Stimulated activated CD4-positive, alpha-beta T cell treated with anti-CD3 and anti-CD28 coated beads, Interleukin-1b, Interleukin-23, amount 100 ng/mL, for 48 hours (primary cell): ENCODE measurements around the gene CYP1A1.
"Not testable (repeated sequence)": the region's sequence is repeated elsewhere in the genome, so short reads cannot be mapped to it uniquely, and the experiment has no call there.

ENCODE experiments used
- DNase-seq: peaks from one replicate; pipeline ENCODE4 v3.0.0-alpha.2; 2020

The CYP1A1 gene

GRCh38 chr15:74733269-74733668 lies 7.9 kb upstream of the CYP1A1 start:
- no peak for DNase-seq

- no peak for DNase-seq
Measured at GRCh38 chr15:74732846-74733245, 7.5 kb upstream of the CYP1A1 start.

- no peak for DNase-seq
Measured at GRCh38 chr15:74730619-74731316, 5.4 kb upstream of the CYP1A1 start.

- DNase-seq: not testable (repeated sequence)
Measured at GRCh38 chr15:74729372-74729771, 4.0 kb upstream of the CYP1A1 start.

GRCh38 chr15:74728699-74729098 lies 3.4 kb upstream of the CYP1A1 start:
- not testable (repeated sequence) for DNase-seq

- DNase-seq: no peak
Measured at GRCh38 chr15:74727727-74728126, 2.4 kb upstream of the CYP1A1 start.

- no peak for DNase-seq
Measured at GRCh38 chr15:74726774-74727164, 1.4 kb upstream of the CYP1A1 start.

GRCh38 chr15:74725845-74726773 lies 781 bp upstream of the CYP1A1 start:
- DNase-seq: peak; percentile 40

GRCh38 chr15:74724570-74725224 lies 631 bp downstream of the CYP1A1 start:
- DNase-seq: no peak

GRCh38 chr15:74723754-74724334 lies 1.5 kb downstream of the CYP1A1 start:
- no peak for DNase-seq

- DNase-seq: no peak
Measured at GRCh38 chr15:74723187-74723586, 2.1 kb downstream of the CYP1A1 start.

GRCh38 chr15:74722591-74722990 lies 2.7 kb downstream of the CYP1A1 start:
- no peak for DNase-seq

- DNase-seq: no peak
Measured at GRCh38 chr15:74716651-74717050, 8.7 kb downstream of the CYP1A1 start.

GRCh38 chr15:74712311-74712710 lies 13.0 kb downstream of the CYP1A1 start:
- DNase-seq: no peak

GRCh38 chr15:74710319-74711094 lies 14.8 kb downstream of the CYP1A1 start:
- no peak for DNase-seq

- no peak for DNase-seq
Measured at GRCh38 chr15:74709892-74710291, 15.4 kb downstream of the CYP1A1 start.

GRCh38 chr15:74709011-74709410 lies 16.3 kb downstream of the CYP1A1 start:
- DNase-seq: no peak

- DNase-seq: no peak
Measured at GRCh38 chr15:74696808-74697207, 28.5 kb downstream of the CYP1A1 start.

GRCh38 chr15:74696398-74696729 lies 29.0 kb downstream of the CYP1A1 start:
- DNase-seq: no peak

- peak; percentile 84 for DNase-seq
Measured at GRCh38 chr15:74695597-74696397, 29.5 kb downstream of the CYP1A1 start, which contains the start of gene EDC3. Gene EDC3, minus strand, starts transcription at chr15:74696024. Its CDS starts 20,900 bp downstream, at chr15:74675124.

GRCh38 chr15:74692327-74692726 lies 33.0 kb downstream of the CYP1A1 start:
- no peak for DNase-seq

- no peak for DNase-seq
Measured at GRCh38 chr15:74683758-74684157, 41.6 kb downstream of the CYP1A1 start.
